ENCODE measurements around the gene PRSS27.

PRSS27 gene

GRCh38 chr16:2720064-2720457 lies at the start of gene PRSS27:
Gene PRSS27 (minus strand): TSS chr16:2720224. CDS start chr16:2720160, 64 bp downstream.
- no peak for DNase-seq (ENCODE audit: low read depth)
- peak within 1 kb of the TSS; percentile 40 for H3K4me3 ChIP-seq (ENCODE audit: low read depth, low read length)
- TF ChIP-seq MYC (IDR thresholded peaks at IDR 0.05; ENCODE audit: low read depth, low read length) (no peak), MAX (IDR thresholded peaks at IDR 0.05; ENCODE audit: low read depth, low read length) (no peak), CTCF (IDR thresholded peaks at IDR 0.05; ENCODE audit: low read depth, low read length) (no peak), POLR2A (IDR thresholded peaks at IDR 0.05; ENCODE audit: extremely low read depth, insufficient read length) (no peak)

GRCh38 chr16:2769675-2770056 lies 49.6 kb upstream of the PRSS27 start:
- DNase-seq (ENCODE audit: low read depth): peak; percentile 21
- H3K4me3 ChIP-seq (ENCODE audit: low read depth, low read length): no peak overlapping the region
- TF ChIP-seq MAX (IDR thresholded peaks at IDR 0.05; ENCODE audit: low read depth, low read length) (no peak), POLR2A (IDR thresholded peaks at IDR 0.05; ENCODE audit: extremely low read depth, insufficient read length) (no peak), MYC (IDR thresholded peaks at IDR 0.05; ENCODE audit: low read depth, low read length) (no peak), CTCF (IDR thresholded peaks at IDR 0.05; ENCODE audit: low read depth, low read length) (no peak)

GRCh38 chr16:2769100-2769529 lies 49.1 kb upstream of the PRSS27 start:
- no peak overlapping the region for H3K4me3 ChIP-seq (ENCODE audit: low read depth, low read length)
- no peak for DNase-seq (ENCODE audit: low read depth)
- TF ChIP-seq MYC (IDR thresholded peaks at IDR 0.05; ENCODE audit: low read depth, low read length) (no peak), CTCF (IDR thresholded peaks at IDR 0.05; ENCODE audit: low read depth, low read length) (no peak), POLR2A (IDR thresholded peaks at IDR 0.05; ENCODE audit: extremely low read depth, insufficient read length) (no peak), MAX (IDR thresholded peaks at IDR 0.05; ENCODE audit: low read depth, low read length) (no peak)

- peak; percentile 82 for DNase-seq (ENCODE audit: low read depth)
- H3K4me3 ChIP-seq (ENCODE audit: low read depth, low read length): no peak overlapping the region
- no peak for TF ChIP-seq MAX (IDR thresholded peaks at IDR 0.05; ENCODE audit: low read depth, low read length)
- no peak for TF ChIP-seq CTCF (IDR thresholded peaks at IDR 0.05; ENCODE audit: low read depth, low read length)
Observed at GRCh38 chr16:2768403-2769089, 48.5 kb upstream of the PRSS27 start.

- DNase-seq (ENCODE audit: low read depth): peak; percentile 64
- no peak overlapping the region for H3K4me3 ChIP-seq (ENCODE audit: low read depth, low read length)
- TF ChIP-seq CTCF (IDR thresholded peaks at IDR 0.05; ENCODE audit: low read depth, low read length): no peak
- no peak for TF ChIP-seq POLR2A (IDR thresholded peaks at IDR 0.05; ENCODE audit: extremely low read depth, insufficient read length)
- no peak for TF ChIP-seq MYC (IDR thresholded peaks at IDR 0.05; ENCODE audit: low read depth, low read length)
- no peak for TF ChIP-seq MAX (IDR thresholded peaks at IDR 0.05; ENCODE audit: low read depth, low read length)
Observed at GRCh38 chr16:2767891-2768290, 47.9 kb upstream of the PRSS27 start.

Data from NB4 (cell line).